Adipose tissue (tissue), 3 donors: ENCODE measurements around the gene LRP1. TPM values are rescaled to one million over a fixed set of nuclear protein-coding genes. Genes with fewer than 3 reads are reported as not detected.
A peak's percentile ranks its signal among the peaks of the same experiment; 100 is the strongest.
"Not testable (repeated sequence)": the region's sequence is repeated elsewhere in the genome, so short reads cannot be mapped to it uniquely, and the experiment has no call there.

Source experiments
- H3K27ac ChIP-seq: one replicate; pipeline ENCODE4 v1.5.1; 2013; ENCODE audit warnings: low read depth, low read length
- WGBS, 3 donors: extraction: QIAGEN DNeasy Blood & Tissue Kit; methylation state at CpG; one replicate each; pipeline ENCODE4 v1.1.7; 2013; 5-methylcytosine and 5-hydroxymethylcytosine counted together
- polyA plus RNA-seq, 3 donors: library from polyadenylated mRNA; stranded (reverse); fragments of 200-250 nt; gene quantifications; one replicate each; pipeline ENCODE4 v1.2.3, GENCODE V29; 2013
- donor health status: healthy with polysubstance abuse.
- donor health status: Bipolar disorder and iron deficiency.
- donor health status: healthy.

LRP1 gene
- polyA plus RNA-seq, 3 donors = 28.1 to 414 (median 116) TPM

DNA sequence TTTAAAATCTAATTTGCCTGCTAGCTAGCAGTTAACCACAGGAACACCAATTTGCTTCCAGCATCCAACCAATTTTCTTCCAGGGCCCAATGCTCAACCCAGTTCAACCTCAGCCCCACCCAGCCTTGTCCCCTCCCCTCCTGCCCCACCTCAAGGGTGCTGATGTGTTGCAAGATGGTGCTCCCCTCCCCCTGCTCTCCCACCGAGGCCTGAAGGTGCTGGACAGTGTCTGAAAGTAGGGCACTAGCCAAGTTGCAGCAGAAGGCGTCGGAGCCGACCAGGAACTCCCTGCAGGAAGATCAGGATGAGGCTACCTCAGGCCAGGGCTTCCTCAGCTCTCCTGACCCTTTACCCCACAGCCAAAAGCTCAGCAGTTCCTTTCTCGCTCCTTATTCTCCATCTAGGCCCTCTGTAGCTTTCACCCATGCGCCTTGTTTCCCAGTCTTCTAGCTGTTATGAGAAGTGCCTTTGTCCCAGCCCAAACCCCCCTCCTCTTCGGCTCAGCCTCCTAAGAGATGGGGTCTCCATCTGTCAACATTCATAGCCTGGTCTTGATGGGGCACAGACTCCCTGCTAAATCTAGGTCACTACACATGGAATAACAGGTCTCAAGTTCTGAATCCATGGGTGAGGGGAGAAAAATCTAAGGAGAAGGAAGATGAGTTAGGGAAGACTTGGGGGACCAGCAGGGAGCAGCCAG, 20.7 kb upstream of the LRP1 start:
- 64 to 71% (median 68%) methylated on average over 7 of the region's 7 CpGs for whole genome bisulfite sequencing, 3 donors
- H3K27ac ChIP-seq = no peak overlapping the region

DNA sequence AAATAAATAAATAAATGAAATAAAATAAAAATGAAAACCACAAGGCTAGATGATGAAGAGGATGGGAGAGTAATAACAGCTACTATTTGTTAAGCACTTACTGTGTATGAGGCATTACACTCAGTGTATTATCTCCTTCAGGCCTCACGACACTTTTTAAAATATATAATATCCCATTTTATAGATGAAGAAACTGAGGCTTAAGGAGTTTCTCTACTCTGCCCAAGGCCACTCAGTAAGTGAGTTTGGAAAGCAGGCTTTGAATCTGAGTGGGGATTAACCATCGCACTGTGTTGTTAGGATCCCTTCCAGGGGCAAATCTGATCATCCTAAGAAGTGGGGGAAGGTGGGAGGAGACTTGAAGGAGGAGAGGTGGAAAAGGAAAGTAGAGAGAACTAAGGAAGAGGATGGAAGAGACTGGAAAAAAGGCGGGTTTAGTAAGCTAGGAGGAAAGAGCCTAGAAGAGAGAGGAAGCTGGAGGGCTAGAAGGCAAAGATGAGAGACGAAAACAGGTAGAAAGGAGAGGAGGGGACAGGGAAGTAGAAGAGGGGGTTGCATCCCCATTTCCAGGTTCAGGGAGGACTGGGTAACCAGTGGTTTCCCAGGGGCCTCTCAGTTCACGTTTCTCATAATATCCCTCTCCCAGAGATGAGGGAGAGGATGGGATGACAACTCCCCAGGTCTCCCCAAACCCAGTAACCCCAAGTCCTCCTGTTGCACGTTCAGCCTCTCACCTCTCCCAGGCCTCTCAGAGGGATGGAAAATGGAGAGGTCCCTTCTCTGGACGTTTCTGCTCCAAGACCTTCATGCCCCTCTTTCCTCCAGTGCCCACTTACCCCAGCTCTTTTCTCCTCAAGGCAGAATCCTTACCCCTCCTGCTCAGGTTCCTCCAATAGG, 18.8 kb upstream of the LRP1 start:
- WGBS, 3 donors = 47 to 67% (median 51%) methylated on average over 7 of the region's 7 CpGs
- H3K27ac ChIP-seq = no peak overlapping the region

DNA sequence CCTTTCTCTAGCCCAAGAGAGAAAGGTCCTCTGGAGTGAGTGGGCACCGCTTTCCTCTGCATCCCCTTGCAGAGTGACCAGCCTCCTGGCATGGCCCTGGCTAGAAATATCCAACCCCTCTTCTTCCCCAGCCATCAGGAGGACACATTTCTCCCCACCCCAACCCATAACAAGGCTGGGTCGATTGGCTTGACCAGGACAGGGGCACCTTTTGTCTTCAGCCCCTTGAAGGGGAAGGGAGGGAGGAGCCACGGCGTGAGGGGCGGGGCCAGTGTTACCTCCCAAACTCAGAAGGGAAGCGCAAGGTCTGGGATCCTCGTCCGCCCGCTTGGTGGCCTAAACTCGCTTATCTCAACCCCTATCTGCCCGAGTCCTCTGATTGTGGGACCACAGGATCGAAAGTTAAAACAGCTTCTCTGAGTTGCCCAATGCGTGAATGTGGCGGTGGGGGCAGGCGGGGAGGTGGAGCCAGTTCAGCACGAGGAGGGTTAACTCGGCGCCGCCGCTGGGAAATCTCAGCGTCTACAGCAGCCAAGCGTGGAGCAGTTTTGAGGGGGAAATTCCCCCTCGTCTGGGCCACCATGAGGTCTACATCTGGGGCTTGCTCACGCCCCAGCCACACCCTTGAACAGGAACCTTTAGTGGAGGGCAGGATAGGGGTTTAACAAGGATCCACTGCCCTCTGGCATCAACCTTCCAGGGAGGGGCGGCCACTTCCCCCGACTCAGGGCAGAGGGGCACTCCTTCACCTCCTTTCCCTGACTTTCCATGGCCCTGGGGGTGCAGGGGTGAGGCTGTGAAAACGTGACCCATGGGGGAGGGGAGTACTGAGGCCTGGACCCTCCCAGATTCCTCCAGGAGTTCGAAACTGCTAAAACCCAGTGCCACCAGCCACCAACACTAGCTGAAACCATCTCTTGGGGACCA, 17.9 kb upstream of the LRP1 start:
- WGBS, 3 donors = 3 to 4% (median 3%) methylated on average over 28 of the region's 28 CpGs
- peak overlapping the region; percentile 94 for H3K27ac ChIP-seq

DNA sequence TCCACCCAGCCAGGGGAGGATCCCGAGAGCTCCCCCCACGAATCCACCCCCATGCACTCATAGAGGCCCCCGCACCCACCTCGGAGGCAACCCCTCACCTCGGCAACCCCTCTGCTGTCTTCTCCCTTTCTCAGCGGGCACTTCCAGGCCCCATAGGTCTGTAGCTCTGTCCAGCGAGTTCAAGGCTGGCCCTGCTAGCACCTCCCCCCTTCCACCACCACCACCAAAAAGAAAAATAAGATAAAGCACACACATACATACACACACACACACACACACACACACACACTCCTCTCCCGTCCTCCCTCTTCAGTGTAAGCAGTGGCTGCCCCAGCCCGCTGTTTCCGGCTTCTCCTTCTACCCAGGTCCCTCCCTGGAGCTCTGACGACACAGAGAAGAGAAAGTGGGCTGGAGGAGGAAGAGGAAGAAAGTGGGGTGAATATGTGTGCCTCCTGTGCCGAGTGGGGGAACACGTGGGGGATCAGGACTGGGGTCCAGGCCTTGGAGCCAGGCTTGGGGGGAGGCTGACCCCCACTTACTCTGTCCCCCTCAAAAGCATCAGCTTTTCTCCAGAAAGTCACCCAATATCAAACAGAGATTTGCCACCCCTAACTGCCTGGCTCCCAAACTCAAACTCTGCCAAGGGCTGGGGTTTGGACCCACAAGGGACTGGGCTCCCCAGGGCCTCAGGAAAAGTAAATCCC, 17.1 kb upstream of the LRP1 start, which contains the start of gene STAT6:
Gene STAT6, minus strand, starts transcription at position 332 of the 704 bp plus-strand sequence. CDS start 3,084 bp downstream, outside the sequence.
- 0 to 2% (median 1%) methylated on average over 8 to 13 of the region's 13 CpGs for WGBS, 3 donors
- H3K27ac ChIP-seq = peak within 1 kb of the TSS; percentile 94

DNA sequence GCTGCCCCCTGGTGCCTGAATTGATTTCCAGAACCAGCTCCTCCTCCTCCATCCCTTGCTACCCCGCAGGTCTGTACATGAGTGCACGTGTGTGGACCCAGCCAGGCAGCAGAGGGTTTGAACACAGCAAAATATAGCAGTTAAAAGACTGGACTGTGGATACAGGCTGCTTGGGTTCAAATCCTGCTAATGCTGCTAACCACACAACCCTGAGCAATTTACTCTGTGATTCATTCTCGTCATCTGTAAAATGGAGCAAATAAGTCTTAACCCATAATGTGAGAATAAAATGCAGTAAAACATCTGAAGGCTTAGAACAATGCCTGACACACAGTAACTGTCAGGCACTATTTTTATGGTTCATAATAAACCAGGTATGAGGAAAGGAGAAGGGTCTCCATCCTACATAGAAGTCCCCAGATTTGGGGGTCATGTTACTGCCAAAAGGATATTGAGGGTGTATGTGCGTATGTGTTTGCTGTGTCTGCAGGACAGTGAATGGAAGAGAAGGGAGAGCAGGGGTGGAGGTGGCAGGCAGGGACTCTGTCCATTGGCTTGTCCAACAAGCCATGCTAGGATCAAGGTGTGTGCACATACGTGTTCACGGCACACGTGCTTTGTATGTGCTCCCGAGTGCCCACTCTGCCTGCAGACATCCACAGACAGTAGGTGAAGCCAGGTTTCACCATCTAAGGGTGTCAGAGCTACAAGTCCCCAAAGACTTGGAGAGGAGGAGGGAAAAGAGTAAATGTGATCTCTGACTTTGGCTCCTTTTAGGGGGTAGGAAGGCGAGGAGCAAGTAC, 15.6 kb upstream of the LRP1 start:
- no peak overlapping the region for H3K27ac ChIP-seq
- WGBS, 3 donors = 58 to 65% (median 65%) methylated on average over 9 of the region's 9 CpGs

DNA sequence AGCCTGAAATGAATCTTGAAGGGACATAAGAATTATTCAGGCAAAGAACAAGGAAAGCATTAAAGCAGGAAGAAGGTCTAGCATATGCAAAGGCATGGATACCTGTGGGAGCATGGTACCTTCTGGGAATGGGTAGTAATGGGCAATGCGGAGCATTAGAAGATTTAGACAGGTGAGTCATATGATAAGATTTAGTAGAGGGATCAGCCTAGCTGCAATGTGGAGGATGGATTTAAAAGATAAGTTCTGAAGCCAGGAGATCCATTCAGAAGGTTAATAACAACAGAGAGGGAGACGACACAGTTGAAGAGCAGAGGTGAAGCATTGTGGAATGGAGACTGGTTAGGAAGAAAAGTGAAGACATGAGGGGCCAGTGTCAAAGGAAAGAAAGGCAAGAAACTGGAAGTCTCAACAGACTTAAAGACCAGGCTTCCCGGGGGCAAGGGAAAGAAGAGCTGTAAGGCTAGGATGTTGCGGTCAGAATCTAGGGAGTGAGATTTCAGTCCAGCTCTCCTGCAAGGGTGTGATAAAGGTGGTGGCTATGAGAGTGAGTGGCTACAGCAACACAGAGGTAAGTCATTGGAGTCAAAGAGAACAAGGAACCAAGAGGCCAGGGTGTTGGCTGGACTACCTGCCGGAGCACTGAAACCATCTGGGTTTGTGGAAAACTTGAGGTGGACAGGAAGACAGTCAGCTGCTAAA, 11.6 kb upstream of the LRP1 start:
- H3K27ac ChIP-seq = no peak overlapping the region
- WGBS, 3 donors = 73 to 93% (median 76%) methylated on average over 5 of the region's 5 CpGs

DNA sequence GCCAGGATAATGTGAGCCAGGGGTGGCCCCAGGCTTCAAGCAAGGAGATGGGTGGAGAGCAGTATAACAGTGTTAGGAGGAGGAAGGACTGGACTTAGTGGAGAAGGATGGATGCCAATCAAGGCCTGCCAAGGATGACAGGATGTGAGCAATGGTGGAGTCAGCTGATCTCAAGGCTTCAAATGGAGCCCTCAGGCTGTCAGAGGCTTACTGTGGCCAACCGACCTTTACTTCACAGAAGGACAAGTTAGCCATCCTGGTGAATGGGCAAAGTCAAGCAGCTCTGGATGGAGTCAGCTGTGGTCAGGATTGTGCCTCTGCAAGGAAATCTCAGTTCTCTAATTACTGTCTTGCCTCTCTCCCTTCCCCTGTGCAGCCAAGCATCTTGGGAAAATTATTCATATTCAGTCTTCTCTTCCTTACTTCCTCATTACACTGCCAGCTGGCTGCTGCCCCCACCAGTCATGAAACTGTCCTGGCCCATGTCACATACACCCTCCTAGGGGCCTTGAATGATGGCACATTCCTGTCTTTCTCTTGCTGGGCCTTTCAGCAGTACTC, 9.5 kb upstream of the LRP1 start:
- no peak overlapping the region for H3K27ac ChIP-seq
- 60 to 92% (median 86%) methylated on average over 1 of the region's 1 CpG for WGBS, 3 donors

DNA sequence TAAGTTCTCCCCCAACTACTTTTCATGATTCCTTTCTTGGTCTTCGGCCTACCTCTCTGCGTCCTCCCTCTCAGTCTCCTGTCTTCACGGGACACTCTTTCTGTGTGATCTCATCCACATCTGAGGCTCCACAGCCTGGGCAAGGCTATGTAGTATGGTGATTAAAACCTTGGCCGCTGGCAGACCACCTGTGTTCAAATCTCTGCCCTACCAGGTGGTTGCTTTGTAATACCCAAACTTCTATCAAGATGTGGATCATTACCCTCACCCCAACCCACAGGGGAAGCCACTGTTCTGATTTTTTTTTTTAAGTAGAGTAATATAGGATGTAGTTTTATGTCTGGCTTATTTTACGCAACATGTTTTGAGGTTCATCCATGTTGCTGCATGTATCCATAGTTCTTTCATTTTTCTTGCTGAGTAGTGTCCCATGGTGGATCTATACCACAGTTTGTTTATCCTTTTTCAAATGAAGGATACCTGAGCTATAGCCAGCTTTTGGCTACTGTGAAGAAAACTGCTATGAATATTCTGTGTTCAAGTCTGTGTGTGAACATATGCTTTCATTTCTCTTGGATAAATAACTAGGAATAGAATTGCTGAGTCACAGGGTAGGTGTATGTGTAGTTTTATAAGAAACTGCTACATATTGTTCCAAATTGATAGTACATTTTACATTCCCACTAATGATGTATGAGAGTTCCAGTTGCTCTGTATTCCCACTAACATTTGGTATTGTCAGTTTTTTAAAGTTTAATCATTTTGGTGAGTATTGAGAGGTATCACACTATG, 8.8 kb upstream of the LRP1 start:
- WGBS, 3 donors = 89 to 90% (median 89%) methylated on average over 5 of the region's 5 CpGs
- no peak overlapping the region for H3K27ac ChIP-seq

DNA sequence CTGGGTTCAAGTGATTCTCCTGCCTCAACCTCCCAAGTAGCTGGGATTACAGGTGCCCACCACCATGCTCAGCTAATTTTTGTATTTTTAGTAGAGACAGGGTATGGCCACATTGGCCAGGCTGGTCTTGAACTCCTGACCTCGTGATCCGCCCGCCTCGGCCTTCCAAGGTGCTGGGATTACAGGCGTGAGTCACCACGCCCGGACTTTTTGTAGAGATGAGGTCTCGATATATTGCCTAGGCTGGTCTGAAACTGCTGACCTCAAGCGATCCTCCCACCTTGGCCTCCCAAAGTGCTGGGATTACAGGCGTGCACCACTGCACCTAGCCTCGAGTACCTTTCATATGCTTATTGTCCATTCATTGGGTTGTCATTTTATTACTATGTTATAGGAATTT, 7.6 kb upstream of the LRP1 start:
- 89 to 92% (median 90%) methylated on average over 11 of the region's 11 CpGs for WGBS, 3 donors
- not testable (repeated sequence) for H3K27ac ChIP-seq

DNA sequence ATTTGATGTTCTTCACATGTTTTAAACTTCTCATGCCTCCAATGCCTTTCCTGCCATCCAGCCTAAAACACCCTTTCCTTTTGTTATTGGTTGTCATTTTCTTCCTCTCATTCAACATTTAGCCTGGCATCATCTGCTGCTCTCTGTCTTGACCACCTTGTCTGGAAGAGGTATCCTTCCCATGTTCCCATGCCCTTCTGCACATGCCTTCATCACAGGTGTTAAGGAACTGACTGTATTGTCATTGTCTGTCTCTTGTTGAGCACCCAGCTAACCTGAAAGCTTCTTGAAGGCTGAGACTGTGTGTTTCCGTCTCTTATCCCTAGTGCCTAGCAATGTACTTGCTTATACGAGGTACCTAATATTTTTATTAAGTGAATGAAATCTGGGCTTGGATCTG, 4.5 kb upstream of the LRP1 start:
- WGBS, 3 donors = 38 to 57% (median 52%) methylated on average over 2 of the region's 2 CpGs
- H3K27ac ChIP-seq = no peak overlapping the region

DNA sequence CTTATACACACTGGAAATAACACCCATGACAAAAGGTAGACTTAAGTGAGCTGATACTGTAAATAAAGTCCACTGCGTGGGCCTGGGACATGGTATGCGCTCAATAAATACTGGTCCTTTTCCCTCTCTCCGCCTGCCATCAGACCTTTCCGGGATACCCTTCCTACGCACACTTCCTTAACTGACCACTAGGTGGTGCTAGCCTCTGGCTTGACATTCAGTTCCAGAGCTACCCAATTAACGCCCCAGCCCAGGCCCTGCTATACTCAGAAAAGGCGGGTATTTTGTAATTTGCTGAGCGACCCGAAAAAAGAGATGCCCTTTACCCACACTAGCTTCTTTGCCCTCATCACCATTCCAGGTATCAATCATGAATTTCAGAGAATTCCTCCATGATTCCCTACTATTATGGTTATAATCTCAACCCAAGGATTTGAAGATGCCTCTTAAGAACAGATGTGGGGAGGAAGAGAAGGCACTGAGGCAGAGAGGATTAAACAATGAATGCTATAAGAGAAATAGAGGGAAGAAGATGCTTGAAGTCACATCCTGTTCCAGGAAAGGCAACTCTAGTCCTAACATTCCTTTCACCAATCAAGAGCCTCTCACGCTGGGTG, 3.9 kb upstream of the LRP1 start:
- no peak overlapping the region for H3K27ac ChIP-seq
- 13 to 17% (median 15%) methylated on average over 10 of the region's 10 CpGs for WGBS, 3 donors

DNA sequence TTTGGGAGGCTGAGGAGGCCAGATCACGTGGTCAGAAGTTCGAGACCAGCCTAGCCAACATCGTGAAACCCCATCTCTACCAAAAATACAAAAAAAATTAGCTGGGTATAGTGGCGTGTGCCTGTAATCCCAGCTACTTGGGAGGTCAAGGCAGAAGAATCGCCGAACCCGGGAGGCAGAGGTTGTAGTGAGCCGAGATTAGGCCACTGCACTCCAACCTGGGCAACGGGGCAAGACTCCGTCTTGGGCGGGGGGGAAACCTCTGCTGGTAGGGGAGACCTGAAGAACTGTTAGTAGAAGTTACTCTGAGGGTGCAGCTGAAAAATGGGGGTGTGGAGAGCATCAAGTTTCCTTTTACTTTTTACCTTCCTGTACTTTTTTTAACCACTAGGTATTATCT, 2.2 kb upstream of the LRP1 start:
- H3K27ac ChIP-seq = no peak overlapping the region
- 91 to 95% (median 92%) methylated on average over 11 of the region's 11 CpGs for WGBS, 3 donors

DNA sequence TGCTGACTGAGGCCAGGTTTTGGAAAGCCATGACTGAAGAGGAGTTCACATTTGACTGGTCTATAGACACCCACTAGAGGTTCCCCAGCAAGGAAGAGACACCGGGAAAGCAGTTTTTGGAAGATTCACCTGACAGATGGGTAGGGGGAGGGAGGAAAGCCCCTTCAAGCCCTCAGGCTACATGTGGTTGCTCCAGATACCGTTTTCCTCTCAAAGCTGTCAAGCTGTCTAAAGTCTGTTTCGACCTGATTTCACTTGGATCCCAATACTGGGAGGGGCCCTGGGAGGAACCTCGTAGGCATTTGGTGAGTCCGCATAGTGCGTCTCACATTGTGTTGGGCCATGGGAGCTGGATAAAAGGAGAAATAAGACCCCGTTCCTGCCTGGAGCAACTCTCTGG, 1.7 kb upstream of the LRP1 start:
- WGBS, 3 donors = 37 to 51% (median 43%) methylated on average over 7 of the region's 7 CpGs
- no peak overlapping the region for H3K27ac ChIP-seq

DNA sequence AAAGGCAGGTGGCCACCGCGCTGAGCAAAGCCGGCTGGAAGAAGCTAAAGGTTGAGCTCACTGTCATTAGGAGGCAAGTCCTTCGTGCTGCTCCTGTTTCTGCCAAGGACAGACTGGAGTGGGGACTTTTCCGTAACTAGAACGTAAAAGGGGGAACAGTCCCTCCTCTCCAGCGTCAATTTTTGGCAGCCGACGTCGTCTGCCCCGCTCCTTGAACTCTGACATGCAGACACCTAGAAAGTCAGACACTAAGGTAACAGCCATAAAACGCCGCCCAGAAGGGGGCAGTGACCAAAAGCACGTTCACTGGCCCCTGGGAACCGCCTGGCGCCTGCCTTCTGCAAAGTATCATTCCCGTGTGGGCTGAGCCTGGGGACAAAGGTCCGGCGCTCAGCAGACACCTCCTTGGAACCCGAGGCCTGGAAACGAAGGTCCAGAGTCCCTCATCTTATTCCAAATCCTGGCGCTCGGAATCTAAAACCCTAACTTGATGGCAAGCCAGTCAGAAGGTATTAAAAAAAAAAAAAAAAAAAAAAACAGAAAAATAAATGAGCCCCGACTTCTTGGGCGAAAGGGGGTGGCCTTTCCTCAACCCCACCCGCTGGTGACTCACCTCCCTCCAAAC, 1.1 kb upstream of the LRP1 start:
- no peak overlapping the region for H3K27ac ChIP-seq
- 3 to 6% (median 4%) methylated on average over 26 of the region's 26 CpGs for WGBS, 3 donors
